Thyroid gland (tissue), 4 donors: ENCODE data around the gene ALG8.

Source experiments
- POLR2A ChIP-seq, 2 donors: fragments of 450-650 bp; IDR thresholded peaks; one replicate each; pipeline ENCODE4 v1.6.1; 2017; ENCODE audit warnings: antibody characterized with exemption in 2 of 2, mild to moderate bottlenecking in 2 of 2, moderate library complexity in 1 of 2
- TF ChIP-seq, protein P1 (sequence below), 6 experiments: fragments of 200-600 bp in 3 of 6; fragments of 450-650 bp in 3 of 6; sonication (generic) in 3 of 6; IDR thresholded peaks; one replicate each; pipeline ENCODE4 v1.5.1; 2016 to 2019; ENCODE audit warnings: antibody characterized with exemption in 6 of 6, mild to moderate bottlenecking in 2 of 6, inconsistent platforms in 1 of 6, moderate library complexity in 1 of 6

DNA sequence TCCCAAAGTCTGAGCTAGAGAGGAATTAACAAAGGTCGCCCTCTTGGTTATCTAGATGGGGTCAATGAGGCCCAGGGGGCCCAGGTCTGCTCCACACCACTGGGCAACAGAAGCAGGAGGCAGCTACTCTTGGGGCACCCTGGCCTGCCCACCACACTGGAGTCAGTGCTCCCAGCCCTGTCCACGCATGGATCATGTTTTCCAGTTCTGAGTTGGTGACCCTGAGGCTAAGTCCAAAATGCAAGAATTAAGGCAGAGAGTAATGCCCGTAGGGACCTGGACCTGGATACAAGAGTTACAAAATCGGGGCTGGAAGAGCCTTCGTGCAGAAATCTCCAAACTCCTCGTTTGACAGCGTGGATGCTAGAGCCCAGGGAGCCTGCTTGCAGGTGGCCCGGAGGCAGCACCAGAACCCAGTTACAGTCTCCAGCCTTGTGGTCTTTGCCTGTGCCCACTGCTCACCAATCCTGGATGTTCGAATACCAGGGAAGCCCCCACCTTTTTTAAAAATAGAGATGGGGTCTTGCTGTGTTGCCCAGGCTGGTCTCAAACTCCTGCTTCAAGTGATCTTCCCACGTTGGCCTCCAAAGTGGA is 81.9 kb downstream of the ALG8 start:
- TF ChIP-seq, protein P1, sequence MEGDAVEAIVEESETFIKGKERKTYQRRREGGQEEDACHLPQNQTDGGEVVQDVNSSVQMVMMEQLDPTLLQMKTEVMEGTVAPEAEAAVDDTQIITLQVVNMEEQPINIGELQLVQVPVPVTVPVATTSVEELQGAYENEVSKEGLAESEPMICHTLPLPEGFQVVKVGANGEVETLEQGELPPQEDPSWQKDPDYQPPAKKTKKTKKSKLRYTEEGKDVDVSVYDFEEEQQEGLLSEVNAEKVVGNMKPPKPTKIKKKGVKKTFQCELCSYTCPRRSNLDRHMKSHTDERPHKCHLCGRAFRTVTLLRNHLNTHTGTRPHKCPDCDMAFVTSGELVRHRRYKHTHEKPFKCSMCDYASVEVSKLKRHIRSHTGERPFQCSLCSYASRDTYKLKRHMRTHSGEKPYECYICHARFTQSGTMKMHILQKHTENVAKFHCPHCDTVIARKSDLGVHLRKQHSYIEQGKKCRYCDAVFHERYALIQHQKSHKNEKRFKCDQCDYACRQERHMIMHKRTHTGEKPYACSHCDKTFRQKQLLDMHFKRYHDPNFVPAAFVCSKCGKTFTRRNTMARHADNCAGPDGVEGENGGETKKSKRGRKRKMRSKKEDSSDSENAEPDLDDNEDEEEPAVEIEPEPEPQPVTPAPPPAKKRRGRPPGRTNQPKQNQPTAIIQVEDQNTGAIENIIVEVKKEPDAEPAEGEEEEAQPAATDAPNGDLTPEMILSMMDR (IDR thresholded peaks at IDR 0.05), result no peak
- TF ChIP-seq POLR2A (IDR thresholded peaks at IDR 0.05), result no peak
